Measurements from ENCODE around the gene ANAPC4. TPM values are rescaled to one million over a fixed set of nuclear protein-coding genes. Genes with fewer than 3 reads are reported as not detected.
"Not testable (repeated sequence)": the region's sequence is repeated elsewhere in the genome, so short reads cannot be mapped to it uniquely, and the experiment has no call there.

Gene ANAPC4, protein sequence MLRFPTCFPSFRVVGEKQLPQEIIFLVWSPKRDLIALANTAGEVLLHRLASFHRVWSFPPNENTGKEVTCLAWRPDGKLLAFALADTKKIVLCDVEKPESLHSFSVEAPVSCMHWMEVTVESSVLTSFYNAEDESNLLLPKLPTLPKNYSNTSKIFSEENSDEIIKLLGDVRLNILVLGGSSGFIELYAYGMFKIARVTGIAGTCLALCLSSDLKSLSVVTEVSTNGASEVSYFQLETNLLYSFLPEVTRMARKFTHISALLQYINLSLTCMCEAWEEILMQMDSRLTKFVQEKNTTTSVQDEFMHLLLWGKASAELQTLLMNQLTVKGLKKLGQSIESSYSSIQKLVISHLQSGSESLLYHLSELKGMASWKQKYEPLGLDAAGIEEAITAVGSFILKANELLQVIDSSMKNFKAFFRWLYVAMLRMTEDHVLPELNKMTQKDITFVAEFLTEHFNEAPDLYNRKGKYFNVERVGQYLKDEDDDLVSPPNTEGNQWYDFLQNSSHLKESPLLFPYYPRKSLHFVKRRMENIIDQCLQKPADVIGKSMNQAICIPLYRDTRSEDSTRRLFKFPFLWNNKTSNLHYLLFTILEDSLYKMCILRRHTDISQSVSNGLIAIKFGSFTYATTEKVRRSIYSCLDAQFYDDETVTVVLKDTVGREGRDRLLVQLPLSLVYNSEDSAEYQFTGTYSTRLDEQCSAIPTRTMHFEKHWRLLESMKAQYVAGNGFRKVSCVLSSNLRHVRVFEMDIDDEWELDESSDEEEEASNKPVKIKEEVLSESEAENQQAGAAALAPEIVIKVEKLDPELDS
- 19.7 and 20.0 TPM in 2 replicates for total RNA-seq (2014; rRNA removed; shearing (Covaris generic))
- 21.3 and 22.0 TPM in 2 replicates for polyA plus RNA-seq (2016; fragmentation: Nextera tagmentation; extraction: Ambion mirVana)

DNA sequence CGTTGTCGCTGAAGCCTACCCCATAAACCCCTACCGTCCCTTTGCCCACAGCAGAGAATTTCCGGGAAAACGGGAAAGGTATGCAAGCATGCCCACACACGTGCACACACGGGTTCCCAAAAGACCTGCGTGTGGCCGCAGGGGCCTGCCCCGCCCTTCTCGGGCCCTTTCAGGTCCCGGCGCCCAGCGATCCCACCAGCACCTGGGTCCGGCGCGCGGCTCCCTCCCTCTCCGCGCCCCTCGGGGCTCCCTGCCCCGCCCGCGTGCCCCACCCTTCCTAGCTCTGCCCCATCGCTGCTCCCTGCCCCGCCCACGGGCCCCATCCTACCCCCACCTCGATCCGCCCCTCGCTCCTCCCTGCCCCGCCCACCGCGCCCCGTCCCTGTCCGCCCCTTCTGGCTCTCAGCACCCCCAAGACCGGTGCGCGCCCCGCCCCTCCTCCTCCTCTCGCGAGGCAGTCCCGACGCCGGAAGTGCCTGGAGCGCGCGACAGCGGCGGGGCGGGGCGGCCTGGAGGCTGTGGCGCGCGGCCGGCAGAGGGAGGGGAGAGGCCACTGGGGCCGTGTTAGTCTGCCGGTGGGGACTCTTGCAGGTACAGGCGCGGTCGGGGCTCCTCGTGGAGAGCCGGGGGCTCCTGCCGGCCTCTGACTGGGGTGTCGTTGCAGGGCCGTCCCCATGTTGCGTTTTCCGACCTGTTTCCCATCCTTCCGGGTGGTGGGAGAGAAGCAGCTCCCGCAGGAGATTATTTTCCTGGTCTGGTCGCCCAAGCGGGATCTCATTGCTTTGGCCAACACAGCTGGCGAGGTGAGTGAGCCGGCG is at the start of gene ANAPC4:
TSS of gene ANAPC4 (plus strand) at position 510 of the 818 bp plus-strand sequence. CDS start at position 675, 165 bp downstream.
- H3K9me2 ChIP-seq (ENCODE audit: insufficient read depth) = no peaks in the 10 kb centered on the region
- peaks cover 34% of the 10 kb centered on the region for H3K79me2 ChIP-seq (ENCODE audit: insufficient read depth)
- H4K20me1 ChIP-seq (ENCODE audit: insufficient read depth) = no peaks in the 10 kb centered on the region
- H3K36me3 ChIP-seq (ENCODE audit: low read depth) = 0 out of 2 replicates have a peak, but pooled peaks cover 3% of the 10 kb centered on the region
- H3K4me3 ChIP-seq = peak within 1 kb of the TSS; percentile 82
- H2AFZ ChIP-seq = peak within 1 kb of the TSS; percentile 91
- H3K27ac ChIP-seq = no peak within 1 kb of the TSS
- no peaks in the 10 kb centered on the region for H3K9me3 ChIP-seq (ENCODE audit: low read depth)
- no peak for TF ChIP-seq EZH2phosphoT487 (IDR thresholded peaks at IDR 0.05; ENCODE audit: insufficient read depth, low read depth)
- no peak for TF ChIP-seq EZH2 (IDR thresholded peaks at IDR 0.05; ENCODE audit: insufficient read depth, poor library complexity, severe bottlenecking)
- in situ Hi-C loops (cut with MboI) = no loop called here
- no peaks in the 10 kb centered on the region for H3K27me3 ChIP-seq (replicated peaks; ENCODE audit: insufficient read depth)
- DNase-seq = peak; percentile 95
- H3K9ac ChIP-seq = peak within 1 kb of the TSS; percentile 85
- 0 out of 2 replicates have a peak, but pooled peaks cover 11% of the 10 kb centered on the region for H3F3A ChIP-seq (ENCODE audit: insufficient read depth)
- peak within 1 kb of the TSS; percentile 94 for H3K4me2 ChIP-seq (ENCODE audit: unreplicated experiment)
- peaks cover 7% of the 10 kb centered on the region; the same call in 1 of the 2 replicates for H3K4me1 ChIP-seq (ENCODE audit: insufficient read depth)
- 2 to 4% methylated on average over 37 to 72 of the region's 74 CpGs for WGBS, 2 experiments (ENCODE audit: low coverage in 1 of 2, low lambda C conversion rate in 2 of 2, missing lambda C conversion rate in 2 of 2)

DNA sequence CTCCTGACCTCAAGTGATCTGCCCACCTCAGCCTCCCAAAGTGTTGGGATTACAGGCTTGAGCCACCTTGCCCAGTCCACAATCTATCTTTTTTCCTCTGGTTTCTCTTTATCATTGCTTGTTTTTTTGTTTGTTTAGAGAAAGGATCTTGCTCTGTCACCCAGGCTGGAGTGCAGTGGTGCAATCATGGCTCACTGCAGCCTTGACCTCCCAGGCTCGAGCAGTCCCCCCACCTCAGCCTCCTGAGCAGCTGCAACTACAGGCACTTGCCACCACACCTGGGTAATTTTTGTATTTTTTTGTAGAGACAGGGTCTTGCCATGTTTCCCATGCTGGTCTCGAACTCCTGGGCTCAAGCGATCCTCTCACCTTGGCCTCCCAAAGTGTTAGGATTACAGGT is 48.6 kb upstream of the ANAPC4 start:
- H4K20me1 ChIP-seq (ENCODE audit: insufficient read depth); H3K4me1 ChIP-seq (ENCODE audit: insufficient read depth); H3F3A ChIP-seq (ENCODE audit: insufficient read depth); H3K4me2 ChIP-seq (ENCODE audit: unreplicated experiment); H3K27ac ChIP-seq; H2AFZ ChIP-seq; H3K9me2 ChIP-seq (ENCODE audit: insufficient read depth); H3K9ac ChIP-seq; H3K9me3 ChIP-seq (ENCODE audit: low read depth); in situ Hi-C loops (cut with MboI); H3K27me3 ChIP-seq (replicated peaks; ENCODE audit: insufficient read depth); H3K4me3 ChIP-seq; H3K36me3 ChIP-seq (ENCODE audit: low read depth); DNase-seq: not testable (repeated sequence)
- WGBS, 2 experiments (ENCODE audit: low coverage in 1 of 2, low lambda C conversion rate in 2 of 2, missing lambda C conversion rate in 2 of 2) = 81 to 84% methylated on average over 3 of the region's 3 CpGs
- H3K79me2 ChIP-seq (ENCODE audit: insufficient read depth) = peaks cover 13% of the 10 kb centered on the region

DNA sequence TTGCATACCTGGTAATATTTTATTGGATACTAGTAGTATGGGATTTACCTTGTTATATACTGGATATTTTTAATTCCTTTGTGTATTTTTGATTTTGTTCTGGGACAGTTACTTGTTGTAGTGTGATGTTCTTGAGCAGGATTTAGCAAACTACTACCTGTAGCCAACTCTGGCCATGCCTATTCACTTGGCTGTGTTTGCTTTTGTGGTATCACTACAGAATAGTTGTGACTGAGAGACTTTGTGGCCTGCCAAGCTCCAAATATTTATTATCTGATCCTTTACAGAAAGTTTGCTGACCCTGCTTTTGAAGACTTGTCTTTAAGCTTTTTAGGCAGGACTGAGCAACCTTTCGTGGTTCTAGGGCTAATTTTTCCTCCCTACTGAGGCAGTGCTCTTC is 46.7 kb upstream of the ANAPC4 start:
- H3K9ac ChIP-seq = no peak overlapping the region
- no peaks in the 10 kb centered on the region for H3F3A ChIP-seq (ENCODE audit: insufficient read depth)
- no peaks in the 10 kb centered on the region for H3K9me3 ChIP-seq (ENCODE audit: low read depth)
- H2AFZ ChIP-seq = no peak overlapping the region
- H3K79me2 ChIP-seq (ENCODE audit: insufficient read depth) = peaks cover 13% of the 10 kb centered on the region
- DNase-seq = no peak
- H3K4me2 ChIP-seq (ENCODE audit: unreplicated experiment) = no peak overlapping the region
- WGBS, 2 experiments (ENCODE audit: low coverage in 1 of 2, low lambda C conversion rate in 2 of 2, missing lambda C conversion rate in 2 of 2) = 86 to 95% methylated on average over 1 of the region's 1 CpG
- H3K4me1 ChIP-seq (ENCODE audit: insufficient read depth) = no peaks in the 10 kb centered on the region
- no peaks in the 10 kb centered on the region for H3K36me3 ChIP-seq (ENCODE audit: low read depth)
- no peak overlapping the region for H3K4me3 ChIP-seq
- no peak overlapping the region for H3K27ac ChIP-seq
- no peaks in the 10 kb centered on the region for H3K27me3 ChIP-seq (replicated peaks; ENCODE audit: insufficient read depth)
- H3K9me2 ChIP-seq (ENCODE audit: insufficient read depth) = no peaks in the 10 kb centered on the region
- TF ChIP-seq EZH2 (IDR thresholded peaks at IDR 0.05; ENCODE audit: insufficient read depth, poor library complexity, severe bottlenecking) = no peak
- no peak for TF ChIP-seq EZH2phosphoT487 (IDR thresholded peaks at IDR 0.05; ENCODE audit: insufficient read depth, low read depth)
- H4K20me1 ChIP-seq (ENCODE audit: insufficient read depth) = no peaks in the 10 kb centered on the region
- in situ Hi-C loops (cut with MboI) = no loop called here
